NOMO-1 treated with DMSO at 0.1 percent for 48 hours (cell line): ENCODE data around the gene OSBPL8.
"Not testable (repeated sequence)": the region's sequence is repeated elsewhere in the genome, so short reads cannot be mapped to it uniquely, and the experiment has no call there.

Experiments used
- DNase-seq: peaks from one replicate; lab custom pipeline; 2025; ENCODE audit not compliant: unreplicated experiment; lab: John Stamatoyannopoulos, UW

OSBPL8 gene

DNA sequence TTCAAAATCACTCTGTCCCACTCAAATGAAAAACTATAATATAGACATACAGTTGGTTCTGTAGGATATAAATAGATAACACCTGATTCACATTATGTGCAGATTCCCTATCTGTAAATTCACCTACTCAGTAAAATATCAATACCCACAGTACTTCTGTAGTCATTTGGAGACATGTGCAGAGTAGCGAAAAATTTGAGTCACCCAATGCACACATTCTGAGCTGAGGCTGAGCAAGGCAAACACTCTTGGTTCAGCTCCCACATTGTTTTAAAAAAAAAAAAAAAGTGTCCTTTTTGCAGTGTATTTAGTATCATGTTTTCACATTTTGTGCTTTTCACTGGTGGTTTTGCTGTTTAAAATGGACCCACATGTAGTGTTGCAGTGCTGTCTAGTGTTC, 184.1 kb downstream of the OSBPL8 start:
- DNase-seq, result no peak

DNA sequence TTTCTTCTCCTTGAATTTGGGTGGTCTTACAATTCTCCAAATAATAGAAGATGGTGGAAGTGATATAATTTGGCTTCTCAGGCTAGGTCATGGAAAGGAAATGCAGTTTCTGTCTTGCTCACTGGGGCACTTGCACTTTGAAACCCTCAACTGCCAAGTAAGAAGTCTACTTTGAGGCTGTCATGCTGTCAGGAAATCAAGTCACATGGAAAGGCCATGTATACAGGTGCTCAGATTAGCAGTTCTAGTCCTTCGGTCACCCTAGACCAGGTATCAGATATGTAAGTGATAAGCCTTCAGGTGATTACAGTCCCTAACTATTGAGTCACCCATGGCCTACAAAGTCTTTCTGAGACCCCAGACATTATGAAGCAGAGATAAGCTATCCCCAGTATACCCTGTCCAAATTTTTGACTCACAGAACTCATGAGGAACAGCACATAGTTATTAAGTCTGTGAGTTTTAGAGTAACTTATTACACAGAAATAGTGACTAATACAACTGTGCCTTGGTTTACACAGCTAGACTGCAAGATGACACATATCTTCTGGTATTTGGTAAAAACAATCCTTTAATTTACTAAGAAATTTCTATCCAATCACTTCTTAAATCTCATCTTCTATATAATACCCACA, 185.1 kb downstream of the OSBPL8 start:
- DNase-seq, result no peak

DNA sequence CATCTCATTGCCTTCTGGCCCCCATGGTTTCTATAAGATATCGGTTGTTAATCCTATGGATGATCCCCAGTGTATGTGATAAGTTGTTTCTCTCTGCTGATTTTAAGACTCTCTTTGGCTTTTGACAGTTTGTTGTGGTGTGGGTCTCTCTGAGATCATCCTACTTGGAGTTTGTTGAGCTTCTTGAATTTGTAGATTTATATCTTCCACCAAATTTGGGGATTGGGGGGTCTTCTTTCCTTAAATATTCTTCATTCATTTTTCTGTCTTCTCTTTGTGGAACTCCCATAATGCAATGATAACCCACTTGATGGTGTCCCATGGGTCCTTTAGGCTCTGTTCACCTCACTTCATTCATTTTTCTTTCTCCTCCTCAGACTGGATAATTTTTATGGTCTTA, 191.3 kb downstream of the OSBPL8 start:
- DNase-seq, result no peak

DNA sequence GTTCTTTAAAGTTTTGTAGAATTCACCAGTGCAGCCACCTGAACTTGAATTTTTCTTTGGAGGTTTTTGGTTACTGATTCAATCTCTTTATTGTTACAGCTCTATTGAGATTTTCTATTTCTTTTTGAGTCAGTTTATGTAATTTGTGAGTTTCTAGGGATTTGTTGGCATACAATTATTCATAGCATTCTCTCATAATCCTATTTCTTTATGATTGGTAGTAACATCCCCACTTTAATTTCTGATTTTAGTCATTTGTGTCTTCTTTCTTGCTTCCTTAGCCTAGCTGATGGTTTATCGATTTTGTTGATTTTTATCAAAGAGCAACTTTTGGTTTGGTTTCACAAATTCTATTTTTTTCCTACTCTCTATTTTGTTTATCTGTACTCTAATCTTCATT, 193.4 kb downstream of the OSBPL8 start:
- DNase-seq, result no peak

DNA sequence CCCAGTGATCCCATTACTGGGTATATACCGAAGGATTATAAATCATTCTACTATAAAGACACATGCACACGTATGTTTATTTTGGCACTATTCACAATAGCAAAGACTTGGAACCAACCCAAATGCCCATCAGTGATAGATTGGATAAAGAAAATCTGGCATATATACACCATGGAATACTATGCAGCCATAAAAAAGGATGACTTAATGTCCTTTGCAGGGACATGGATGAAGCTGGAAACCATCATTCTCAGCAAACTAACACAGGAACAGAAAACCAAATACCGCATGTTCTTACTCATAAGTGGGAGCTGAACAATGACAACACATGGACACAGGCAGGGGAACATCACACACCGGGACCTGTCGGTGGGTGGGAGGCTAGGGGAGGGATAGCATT, 195.4 kb downstream of the OSBPL8 start:
- DNase-seq, result not testable (repeated sequence)

DNA sequence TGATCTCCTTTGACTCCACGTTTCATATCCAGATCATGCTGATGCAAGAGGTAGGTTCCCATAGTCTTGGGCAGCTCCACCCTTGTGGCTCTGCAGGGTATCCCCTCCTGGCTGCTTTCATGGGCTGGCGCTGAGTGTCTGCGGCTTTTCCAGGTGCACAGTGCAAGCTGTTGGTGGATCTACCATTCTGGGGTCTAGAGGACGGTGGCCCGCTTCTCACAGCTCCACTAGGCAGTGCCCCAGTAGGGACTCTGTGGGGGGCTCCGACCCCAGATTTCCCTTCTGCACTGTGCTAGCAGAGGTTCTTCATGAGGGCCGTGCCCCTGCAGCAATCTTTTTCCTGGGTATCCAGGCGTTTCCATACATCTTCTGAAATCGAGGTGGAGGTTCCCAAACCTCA, 199.3 kb downstream of the OSBPL8 start:
- DNase-seq, result no peak

DNA sequence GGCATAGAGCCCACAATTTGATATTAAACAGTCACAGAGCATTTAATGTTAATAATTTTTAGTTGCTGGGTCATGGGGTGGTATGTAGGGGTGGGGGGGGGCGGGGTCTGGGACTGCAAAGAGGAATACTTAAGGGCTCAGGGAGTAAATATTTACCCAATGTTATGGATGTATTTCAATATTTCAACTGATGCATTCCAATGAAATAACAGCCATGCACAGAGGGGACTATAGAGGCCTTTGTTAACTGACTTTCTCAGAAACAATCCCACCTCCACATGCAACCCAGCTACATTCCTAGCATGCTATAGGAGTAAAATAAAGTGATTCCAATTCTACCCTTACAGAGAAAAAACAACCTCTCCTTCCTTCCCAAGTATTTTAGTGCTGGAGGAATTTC, 203.5 kb downstream of the OSBPL8 start:
- DNase-seq, result no peak

DNA sequence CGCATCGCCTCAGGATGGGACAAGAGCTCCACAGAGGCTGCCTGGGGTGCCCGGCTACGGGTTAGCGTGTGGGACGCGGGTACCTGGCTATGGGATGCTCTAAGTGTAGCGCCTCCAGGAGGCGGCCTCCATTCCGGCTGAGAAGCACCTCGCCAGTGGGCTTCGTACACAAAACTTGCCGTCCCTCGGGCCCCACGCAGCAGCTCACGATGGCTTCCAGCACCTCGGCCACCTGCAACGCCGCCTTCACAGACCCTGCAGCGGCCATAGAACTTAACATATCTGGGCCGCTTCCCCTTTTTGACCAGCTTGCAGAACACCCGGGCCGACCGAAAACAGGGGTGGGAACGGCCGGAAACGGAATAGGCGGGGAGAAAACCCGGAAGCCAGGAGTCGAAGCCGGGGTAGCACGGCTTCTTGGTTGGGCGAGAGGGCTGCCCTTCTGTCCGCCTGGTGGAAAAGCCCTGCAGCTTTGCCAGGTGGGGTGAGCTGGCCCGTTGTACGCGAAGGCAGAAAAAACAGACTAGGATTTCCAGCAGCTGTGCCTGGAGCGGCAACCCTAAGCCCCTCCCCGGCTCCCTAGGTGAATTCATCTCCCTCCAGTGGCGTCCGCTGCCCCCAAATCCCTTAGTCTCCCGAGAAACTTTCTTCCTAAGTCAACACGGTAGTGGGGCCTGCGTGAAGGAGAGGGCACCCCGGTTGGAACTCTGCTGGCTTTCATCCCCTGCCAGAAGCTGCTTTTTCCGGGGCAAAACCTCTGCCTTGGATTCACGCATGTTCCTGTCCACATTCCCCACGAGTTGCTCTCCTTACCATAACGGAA, 211.3 kb downstream of the OSBPL8 start, which contains the start of gene BBS10:
Gene BBS10, minus strand, starts transcription at position 337 of the 823 bp plus-strand sequence. Its CDS starts 57 bp downstream, at position 280.
- peak; percentile 97 for DNase-seq

DNA sequence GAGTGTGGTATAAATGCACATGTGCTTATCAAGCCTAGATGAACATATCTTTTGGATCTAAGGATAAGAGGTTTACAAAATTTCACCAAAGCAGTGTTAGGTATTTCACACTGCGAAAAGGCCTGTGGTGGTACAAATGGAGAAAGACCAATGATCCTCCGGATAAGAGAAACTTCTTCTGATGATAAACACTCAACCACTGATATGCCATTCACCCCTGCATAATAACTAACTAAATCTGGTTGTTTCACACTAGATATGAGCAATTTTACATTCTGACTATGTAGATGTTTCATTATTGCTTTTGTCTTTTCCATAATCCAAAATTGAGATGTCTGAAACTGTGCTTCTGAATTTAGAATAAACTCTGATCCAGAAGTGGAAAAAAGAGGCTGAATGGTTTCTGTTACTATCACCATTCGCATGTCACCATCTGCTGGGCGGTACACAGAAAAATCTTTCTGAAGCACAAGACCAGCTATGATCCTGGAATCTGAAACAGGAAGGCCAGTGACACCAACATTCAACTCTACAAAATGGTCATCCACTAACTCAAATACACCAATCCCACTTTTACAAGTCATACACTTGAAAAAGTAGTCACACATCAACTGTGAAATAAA, 212.7 kb downstream of the OSBPL8 start:
- peak; percentile 62 for DNase-seq

DNA sequence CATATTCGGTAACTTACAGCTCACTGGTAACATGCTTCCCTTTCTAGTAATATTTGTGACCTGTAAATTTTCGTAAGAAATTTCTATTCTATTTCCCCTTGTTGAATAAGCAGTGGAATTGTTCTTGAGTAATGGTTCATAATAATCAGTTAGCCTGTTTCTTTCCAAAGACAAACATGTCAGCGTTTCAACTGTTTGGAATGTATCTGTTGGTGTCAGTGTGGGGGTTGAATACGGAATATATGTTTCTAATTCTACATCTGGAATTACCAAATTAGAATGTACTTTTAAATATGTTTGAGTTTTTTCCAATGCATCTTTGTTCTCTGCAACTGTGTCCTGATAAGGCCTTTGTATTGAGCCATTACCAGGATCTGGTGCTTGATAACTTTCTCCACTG, 213.3 kb downstream of the OSBPL8 start:
- no peak for DNase-seq

DNA sequence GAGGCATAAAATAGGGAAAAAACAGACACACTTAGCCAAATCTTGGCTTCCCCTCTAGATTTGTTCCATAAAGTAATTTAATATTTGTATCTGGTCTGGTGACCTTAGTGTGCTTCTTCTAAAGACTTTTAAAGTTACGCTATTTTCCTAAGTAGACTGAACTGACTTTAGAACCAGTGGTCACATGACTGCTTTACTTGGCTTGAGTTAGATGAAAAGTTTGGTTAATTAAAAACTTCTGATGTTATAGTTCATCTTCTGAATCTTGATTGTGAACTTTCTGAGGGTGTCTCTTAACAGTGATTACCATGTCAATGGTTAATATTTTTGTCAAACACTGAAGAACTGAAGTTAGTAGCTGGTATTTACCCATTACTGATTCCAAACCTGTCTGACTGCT, 214.0 kb downstream of the OSBPL8 start:
- no peak for DNase-seq

DNA sequence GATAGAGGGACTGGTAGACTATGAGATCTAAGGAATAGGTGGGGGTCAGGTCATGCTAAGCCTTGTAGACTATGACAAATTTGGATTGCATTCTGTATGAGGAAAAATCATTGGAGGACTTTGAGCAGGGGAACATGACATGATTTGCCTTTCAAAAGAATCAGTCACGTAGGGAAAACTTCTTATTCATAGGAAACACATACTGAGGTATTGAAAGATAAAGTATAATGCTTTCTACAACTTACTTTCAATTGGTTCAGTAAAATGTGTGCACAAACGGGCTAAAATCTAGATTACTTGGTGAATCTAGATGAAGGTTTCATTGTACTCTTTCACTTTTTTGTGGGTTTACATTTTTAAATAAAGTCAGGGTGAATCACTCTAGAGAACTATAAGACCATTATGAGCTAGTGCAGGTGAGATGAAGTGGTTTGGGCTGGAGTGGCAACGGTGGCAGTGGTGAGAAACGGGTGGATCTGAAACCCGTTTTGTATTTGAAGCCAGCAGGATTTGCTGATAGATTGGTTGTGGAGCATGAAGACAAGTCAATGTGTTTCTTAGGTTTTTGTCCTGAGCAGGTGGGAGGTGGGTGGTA, 218.0 kb downstream of the OSBPL8 start:
- DNase-seq, result no peak

DNA sequence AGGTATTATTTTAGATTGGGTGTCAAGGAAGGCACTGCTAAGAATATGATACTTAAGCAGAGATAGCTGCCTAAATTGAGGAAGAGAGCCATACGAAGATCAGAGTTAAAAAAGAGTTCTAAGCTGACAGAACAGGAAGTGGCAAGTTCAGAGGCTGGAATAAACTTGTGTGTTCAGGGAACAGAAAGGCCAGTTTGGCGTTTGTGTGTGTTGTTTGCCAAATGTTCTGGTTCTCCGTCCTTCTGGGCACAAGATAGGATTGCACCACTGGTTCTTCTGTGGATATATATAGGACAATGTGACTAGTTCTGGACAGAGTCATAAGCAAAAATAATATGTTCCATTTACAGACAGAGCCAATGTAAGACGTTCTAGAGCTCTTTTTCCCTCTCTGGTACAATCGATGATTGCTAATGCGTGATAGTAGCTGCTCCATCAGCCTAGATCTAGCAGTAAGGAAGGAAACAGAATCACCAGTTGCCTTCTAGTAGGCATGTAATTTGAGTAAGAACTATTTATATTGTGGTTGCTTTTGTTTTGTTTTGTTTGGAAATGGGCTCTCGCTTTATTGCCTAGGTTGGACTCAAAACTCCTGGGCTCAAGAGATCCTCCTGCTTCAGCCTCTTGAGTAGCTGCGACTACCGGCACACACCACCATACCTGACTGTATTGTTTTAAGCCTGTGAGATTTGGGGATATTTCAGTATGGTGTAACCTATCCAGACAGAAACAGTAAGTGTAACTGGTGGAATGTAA, 218.7 kb downstream of the OSBPL8 start:
- DNase-seq, result no peak

DNA sequence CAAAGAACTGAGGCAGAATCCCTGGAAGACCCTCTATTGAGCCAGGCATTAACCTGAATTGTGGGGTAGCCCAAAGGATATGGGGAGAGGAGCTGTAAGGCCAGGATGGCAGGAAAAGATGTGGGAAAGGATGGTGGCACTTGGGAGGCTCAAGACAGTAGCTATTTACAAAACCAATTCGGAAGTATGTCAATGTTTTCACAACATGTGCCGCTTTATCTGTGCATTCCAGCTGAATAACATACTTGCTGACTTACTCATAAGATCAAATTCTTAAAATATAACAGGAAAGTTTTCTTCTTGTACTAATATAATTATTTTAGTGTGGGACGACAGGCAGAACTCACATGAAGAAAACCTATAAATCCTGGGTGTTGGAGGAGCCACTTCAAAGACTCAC, 222.0 kb downstream of the OSBPL8 start:
- no peak for DNase-seq

DNA sequence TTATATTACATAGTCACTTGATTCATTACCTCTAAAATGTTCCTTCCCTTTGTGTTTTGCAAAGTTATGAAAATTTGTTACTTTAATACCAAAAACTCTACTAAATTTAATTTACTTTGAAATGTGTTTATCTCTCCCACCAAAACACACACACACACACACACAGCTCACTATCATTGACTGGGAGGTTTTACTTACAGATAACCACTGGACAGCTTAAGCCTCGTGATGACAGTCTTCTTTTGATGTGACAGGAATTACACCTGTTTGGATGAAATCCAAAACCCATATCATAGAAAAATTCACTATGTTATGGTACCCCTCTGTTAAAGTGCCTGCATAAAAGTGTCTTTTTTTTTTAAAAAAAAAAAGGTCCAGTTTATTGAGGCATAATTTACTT, 227.0 kb downstream of the OSBPL8 start:
- no peak for DNase-seq

DNA sequence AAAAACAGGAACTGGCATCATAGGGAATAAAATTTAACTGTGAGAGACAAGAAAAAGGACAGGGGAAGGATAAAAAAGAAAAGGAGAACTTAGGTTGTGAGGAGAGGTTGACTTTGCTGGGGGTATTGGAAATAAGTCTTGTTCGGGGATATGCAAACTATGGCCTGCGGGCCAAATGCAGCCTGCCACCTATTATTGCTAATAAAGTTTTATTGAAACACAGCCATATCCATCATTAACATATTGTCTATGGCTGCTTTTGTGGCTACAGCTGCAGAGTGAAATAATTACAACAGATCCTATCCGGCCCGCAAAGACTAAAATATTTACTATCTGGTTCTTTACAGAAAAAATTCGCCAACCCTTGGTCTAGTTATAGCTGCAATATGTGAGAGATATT, 230.0 kb downstream of the OSBPL8 start:
- no peak for DNase-seq

DNA sequence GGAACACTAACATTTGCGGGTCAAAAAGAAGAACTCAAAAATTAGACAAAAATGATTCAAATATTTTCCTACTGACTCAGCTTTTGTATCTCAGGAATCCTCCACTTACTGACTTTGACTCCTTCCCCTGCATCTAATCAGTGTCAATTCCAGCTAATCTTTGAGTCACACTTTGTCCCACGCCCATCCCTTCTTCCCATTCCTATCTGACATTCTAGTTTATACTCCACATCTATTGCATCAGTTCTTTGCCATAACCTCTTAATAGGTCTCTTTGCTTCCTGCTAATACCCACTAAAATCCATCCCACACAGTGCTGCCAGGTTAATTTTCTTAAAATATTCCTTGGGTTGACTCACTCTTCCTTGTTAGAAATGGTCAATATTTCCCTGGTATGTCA, 230.4 kb downstream of the OSBPL8 start:
- no peak for DNase-seq

DNA sequence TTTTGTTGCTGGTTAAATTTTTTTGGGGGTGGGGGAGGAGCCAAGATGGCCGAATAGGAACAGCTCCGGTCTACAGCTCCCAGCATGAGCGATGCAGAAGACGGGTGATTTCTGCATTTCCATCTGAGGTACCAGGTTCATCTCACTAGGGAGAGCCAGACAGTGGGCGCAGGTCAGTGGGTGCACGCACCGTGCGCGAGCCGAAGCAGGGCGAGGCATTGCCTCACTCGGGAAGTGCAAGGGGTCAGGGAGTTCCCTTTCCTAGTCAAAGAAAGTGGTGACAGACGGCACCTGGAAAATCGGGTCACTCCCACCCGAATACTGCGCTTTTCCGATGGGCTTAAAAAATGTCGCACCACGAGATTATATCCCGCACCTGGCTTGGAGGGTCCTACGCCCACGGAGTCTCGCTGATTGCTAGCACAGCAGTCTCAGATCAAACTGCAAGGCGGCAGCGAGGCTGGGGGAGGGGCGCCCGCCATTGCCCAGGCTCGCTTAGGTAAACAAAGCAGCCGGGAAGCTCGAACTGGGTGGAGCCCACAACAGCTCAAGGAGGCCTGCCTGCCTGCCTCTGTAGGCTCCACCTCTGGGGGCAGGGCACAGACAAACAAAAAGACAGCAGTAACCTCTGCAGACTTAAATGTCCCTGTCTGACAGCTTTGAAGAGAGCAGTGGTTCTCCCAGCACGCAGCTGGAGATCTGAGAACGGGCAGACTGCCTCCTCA, 239.8 kb downstream of the OSBPL8 start:
- DNase-seq, result not testable (repeated sequence)

DNA sequence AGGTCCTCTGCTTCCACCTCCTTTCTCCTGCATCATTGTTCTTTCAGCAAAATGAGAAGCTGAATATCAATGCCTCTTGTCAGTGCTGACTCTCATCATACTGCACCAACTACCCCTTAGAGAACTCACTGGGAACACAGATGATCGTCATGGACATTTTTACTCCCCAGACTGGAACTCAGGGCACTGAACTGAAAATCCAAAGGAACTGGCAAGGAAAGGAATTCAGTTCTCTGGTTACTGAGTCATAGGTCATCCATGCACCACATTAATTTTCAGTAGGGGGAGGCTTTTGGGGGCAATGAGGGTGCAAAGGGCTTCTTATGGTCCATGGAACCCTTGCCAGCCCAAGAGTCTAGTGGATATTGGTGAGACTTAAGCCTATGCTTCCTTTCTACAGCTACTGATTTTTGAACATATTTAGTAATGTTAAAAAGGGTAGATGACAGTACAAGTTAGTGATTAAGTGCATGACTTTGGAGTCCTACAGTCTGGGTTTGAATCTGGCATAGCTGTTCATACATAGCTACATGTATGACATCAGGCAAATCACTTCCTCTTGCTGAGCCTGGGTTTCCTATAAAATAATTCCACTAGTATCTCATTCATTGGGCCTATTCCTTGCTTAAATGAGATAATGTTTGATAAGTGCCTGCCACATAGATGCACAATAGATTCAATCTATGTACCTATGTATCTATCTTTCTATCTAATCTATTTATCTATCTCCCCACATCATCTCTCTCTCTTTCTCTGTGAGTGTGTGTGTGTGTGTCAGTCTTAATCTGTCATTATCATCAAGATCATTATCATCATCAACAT, 240.6 kb downstream of the OSBPL8 start:
- no peak for DNase-seq

DNA sequence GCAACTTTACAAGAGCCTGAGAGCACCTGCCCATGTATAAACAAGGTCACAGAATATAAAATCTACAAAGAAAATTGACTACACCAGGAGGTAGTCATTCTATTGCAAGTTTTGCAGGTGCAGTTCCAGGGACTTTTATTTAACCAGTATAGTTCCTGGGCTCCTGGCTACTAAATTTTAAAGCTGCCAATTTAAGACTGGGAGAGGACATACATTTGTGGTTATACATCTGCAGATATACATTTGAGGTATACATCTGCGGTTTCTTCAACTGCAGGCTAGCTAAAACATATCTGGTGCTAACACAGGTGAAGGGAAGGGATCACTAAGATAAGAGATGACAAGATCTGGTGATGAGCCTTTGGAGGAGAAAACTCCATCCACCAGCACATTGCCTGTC, 241.6 kb downstream of the OSBPL8 start:
- no peak for DNase-seq
